GM12878 (cell line): Measurements from ENCODE around the gene FRMD8.

Experiments used
- ATF2 ChIP-seq: IDR thresholded peaks from 2 replicates; pipeline ENCODE4 v1.6.1; 2012; ENCODE audit warnings: low read length, inconsistent platforms
- BHLHE40 ChIP-seq, 2 experiments: fragments of 450-650 bp in 1 of 2; IDR thresholded peaks; 2 replicates each; pipeline ENCODE4 v1.6.1; 2011 to 2017; ENCODE audit warnings: low read depth in 2 of 2, borderline replicate concordance in 1 of 2, improper control_type of control experiment in 1 of 2, low read length in 1 of 2, mild to moderate bottlenecking in 1 of 2
- CREM ChIP-seq: IDR thresholded peaks from 2 replicates; pipeline ENCODE4 v1.6.1; 2014; ENCODE audit warnings: antibody characterized with exemption, low read depth
- CTCF ChIP-seq, 3 experiments: IDR thresholded peaks in 2 of 3; conservative IDR thresholded peaks in 1 of 3; 2 replicates each; pipeline ENCODE4 v1.5.1; 2011; ENCODE audit warnings: low read depth in 3 of 3, low read length in 3 of 3, mild to moderate bottlenecking in 3 of 3, control low read depth in 2 of 3, moderate library complexity in 2 of 3, inconsistent platforms in 1 of 3, mixed read lengths in 1 of 3; ENCODE audit not compliant: control insufficient read depth in 2 of 3, insufficient read depth in 1 of 3; ENCODE audit errors: extremely low read depth in 1 of 3
- GABPA ChIP-seq: IDR thresholded peaks from 2 replicates; pipeline ENCODE4 v1.6.1; 2014; ENCODE audit warnings: antibody characterized with exemption, low read depth, mild to moderate bottlenecking, inconsistent platforms
- JUND ChIP-seq: IDR thresholded peaks from 2 replicates; pipeline ENCODE4 v1.6.1; 2012; ENCODE audit warnings: low read depth, mild to moderate bottlenecking, low read length, improper control_type of control experiment, moderate library complexity
- MAX ChIP-seq: IDR thresholded peaks from 2 replicates; pipeline ENCODE4 v1.6.1; 2012; ENCODE audit warnings: low read depth, low read length, improper control_type of control experiment
- POLR2A ChIP-seq: IDR thresholded peaks from 2 replicates; pipeline ENCODE4 v1.6.1; 2011; ENCODE audit warnings: low read depth, mild to moderate bottlenecking, low read length
- SMARCA5 ChIP-seq: fragments of 450-650 bp; IDR thresholded peaks from 2 replicates; pipeline ENCODE4 v1.6.1; 2017; ENCODE audit warnings: mild to moderate bottlenecking
- TAF1 ChIP-seq: IDR thresholded peaks from 2 replicates; pipeline ENCODE4 v1.6.1; 2011; ENCODE audit warnings: mild to moderate bottlenecking, low read depth, low read length, borderline replicate concordance
- TCF7 ChIP-seq: IDR thresholded peaks from 2 replicates; pipeline ENCODE4 v1.6.1; 2014; ENCODE audit warnings: antibody characterized with exemption, borderline replicate concordance
- YY1 ChIP-seq: IDR thresholded peaks from 2 replicates; pipeline ENCODE4 v1.6.1; 2011; ENCODE audit warnings: low read depth, mild to moderate bottlenecking, low read length

GRCh38 chr11:65427691-65428577 is 41.5 kb downstream of the FRMD8 start:
- 0 out of 6 replicates have a peak, but pooled peaks of 1 of the 3 experiments have one; percentile 3 for TF ChIP-seq CTCF (IDR thresholded peaks at IDR 0.05 in 2 of 3, conservative IDR thresholded peaks at IDR 0.05 in 1 of 3; ENCODE audit: control insufficient read depth in 2 of 3, extremely low read depth in 1 of 3, insufficient read depth in 1 of 3, low read depth in 3 of 3, low read length in 3 of 3)
- TF ChIP-seq GABPA = no peak
- no peak for TF ChIP-seq SMARCA5
- TF ChIP-seq POLR2A = peak; percentile 71
- TF ChIP-seq TCF7 = no peak
- no peak for TF ChIP-seq BHLHE40 (IDR thresholded peaks at IDR 0.05; ENCODE audit: borderline replicate concordance in 1 of 2, low read depth in 2 of 2, low read length in 1 of 2)
- TF ChIP-seq MAX = no peak
- TF ChIP-seq TAF1 = peak; percentile 32; the same call in 1 of the 2 replicates
- TF ChIP-seq CREM = no peak
- TF ChIP-seq YY1 = no peak
- TF ChIP-seq ATF2 = no peak
- TF ChIP-seq JUND = no peak
